NCI-H2107 treated with DMSO at 0.1 percent for 48 hours (cell line): Measurements from ENCODE around the gene ADAMTSL3.
"Not testable (repeated sequence)": the region's sequence is repeated elsewhere in the genome, so short reads cannot be mapped to it uniquely, and the experiment has no call there.

Source experiments
- DNase-seq: peaks from one replicate; lab custom pipeline; 2025; ENCODE audit not compliant: unreplicated experiment; lab: John Stamatoyannopoulos, UW

The ADAMTSL3 gene

DNA sequence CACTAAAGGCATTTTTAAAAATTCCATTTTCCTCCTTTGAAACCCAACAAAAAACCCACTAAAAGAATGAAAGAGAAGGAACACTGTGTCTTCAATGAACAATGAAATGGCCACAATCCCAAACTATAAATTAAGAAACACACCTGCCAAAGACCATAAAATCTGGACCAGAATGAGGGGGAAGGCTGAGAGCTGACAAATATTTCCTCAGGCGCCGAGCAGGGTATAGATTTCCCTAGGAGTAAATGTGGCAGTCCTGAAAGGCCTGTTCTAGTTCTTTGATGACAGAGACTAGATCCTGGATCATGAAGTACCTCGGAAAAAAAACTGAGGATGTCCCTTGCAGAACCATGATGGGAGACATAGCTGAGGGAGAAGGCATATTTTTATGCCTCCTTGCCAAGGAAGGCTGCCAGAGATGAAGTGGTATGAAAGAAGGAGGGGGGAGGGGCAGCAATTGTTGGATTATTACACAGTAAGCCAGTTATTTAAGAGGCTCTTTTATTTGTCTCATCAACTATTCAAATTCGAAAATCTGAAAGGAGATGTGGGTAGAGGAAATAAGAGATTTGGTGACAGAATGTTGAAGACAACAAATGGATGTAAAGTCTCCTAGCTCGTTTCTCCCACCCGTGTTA is 306.4 kb downstream of the ADAMTSL3 start:
- DNase-seq, result no peak

DNA sequence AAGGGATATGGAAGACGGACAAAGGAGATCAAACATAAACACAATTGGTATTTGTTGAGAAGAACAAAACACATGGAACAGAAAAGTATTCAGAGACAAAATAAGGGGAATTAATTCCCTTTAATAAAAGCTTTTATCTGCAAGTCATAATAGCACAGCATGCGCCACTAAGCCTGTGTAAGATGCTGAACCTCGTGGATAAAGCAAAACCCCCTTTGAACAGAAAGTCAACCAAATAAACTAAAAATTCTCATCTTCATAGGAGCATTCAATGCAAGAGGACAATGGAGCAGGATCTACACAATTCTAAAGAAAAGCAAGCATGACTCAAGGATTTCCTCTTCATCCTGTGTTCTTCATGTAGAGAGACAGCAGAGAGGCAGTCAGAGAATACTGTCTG is 307.4 kb downstream of the ADAMTSL3 start:
- no peak for DNase-seq

DNA sequence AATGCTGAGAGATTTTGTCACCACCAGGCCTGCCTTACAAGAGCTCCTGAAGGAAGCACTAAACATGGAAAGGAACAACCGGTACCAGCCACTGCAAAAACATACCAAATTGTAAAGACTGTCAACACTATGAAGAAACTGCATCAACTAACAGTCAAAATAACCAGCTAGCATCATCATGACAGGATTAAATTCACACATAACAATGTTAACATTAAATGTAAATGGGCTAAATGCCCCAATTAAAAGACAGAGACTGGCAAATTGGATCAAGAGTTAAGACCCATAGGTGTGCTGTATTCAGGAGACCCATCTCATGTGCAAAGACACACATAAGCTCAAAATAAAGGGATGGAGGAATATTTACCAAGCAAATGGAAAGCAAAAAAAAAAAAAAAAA is 311.0 kb downstream of the ADAMTSL3 start:
- DNase-seq, result not testable (repeated sequence)

DNA sequence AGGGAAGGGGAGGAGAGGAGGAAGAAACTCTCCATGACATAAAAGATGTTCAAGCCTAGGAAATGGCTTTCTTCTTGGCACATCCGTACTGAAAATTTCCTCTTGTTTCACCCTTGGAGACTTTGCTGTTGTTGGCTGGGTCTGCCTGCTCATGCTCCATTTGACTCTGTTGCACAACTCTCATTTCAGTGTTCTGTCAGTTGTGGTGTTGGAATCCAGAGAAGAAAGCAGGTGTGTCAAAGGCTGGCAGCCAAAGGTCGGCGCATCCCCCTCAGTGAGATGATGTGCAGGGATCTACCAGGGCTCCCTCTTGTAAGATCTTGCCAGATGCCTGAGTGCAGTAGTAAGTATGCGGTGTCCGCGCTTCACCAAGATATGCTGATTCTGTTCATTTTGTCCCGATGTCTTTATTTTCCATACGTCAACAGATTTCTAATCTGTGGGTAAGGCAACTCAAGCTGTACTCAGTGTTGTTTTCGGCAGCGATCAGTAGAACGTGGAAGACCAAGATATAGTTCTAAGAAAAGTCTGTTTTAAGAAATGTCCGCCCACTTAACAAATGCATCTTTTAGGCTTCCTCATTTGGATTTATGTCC is 316.5 kb downstream of the ADAMTSL3 start:
- no peak for DNase-seq

DNA sequence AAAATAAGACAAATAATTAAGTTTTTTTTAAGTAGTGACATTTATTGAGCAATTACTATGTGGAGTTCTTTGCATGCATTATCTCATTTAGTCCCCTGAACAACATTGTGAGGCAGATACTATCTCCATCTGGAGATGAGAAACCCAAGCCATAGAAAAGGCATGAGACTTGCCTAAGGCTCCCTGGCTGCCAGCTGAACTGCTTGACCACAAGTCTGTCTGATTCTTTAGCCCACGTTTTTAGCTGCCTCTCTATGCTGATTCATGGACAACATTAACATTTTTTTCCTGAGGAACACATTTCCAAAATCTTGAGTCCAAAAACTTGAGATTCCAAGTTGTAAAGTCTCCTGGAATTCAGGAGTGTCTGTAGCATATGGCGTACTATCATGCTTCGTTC is 318.1 kb downstream of the ADAMTSL3 start:
- no peak for DNase-seq

DNA sequence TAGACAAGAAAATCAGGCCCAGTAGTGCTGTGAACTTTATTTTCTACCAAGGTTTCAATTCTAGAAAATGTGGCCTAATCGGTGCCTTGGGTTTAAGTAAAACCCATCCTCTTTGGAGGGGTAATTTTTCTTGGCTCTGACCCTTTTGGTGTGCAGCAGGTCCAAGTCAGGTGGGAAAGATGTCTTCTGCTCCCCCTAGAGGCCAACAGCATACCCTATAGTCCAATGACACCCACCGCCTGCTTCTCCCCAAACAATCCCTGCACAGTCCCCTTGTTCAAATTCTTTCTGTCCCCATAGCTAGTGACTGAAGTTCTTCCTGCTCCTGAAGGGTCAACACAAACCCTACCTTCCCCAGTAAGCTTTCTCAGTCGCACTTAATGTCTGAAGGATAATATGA is 319.9 kb downstream of the ADAMTSL3 start:
- DNase-seq, result no peak

DNA sequence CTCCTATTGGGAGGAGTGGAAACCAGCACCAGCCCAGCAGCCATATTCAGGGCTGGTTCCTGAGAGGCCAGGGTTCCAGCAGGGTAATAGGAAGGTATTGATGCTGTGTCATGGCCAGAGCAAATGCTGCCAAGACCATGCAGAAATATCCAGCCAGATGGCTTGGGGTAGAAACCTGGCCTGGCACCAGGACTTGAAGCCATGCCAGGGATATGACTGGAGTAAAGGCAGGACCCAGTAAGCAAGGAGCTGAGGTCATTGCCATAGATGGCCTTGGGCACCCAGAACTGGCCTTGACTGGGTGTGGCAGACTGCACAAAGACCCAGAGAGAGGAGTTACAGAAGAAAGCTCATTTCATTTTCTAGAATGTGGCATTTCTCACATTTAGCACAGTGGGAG is 324.1 kb downstream of the ADAMTSL3 start:
- no peak for DNase-seq

DNA sequence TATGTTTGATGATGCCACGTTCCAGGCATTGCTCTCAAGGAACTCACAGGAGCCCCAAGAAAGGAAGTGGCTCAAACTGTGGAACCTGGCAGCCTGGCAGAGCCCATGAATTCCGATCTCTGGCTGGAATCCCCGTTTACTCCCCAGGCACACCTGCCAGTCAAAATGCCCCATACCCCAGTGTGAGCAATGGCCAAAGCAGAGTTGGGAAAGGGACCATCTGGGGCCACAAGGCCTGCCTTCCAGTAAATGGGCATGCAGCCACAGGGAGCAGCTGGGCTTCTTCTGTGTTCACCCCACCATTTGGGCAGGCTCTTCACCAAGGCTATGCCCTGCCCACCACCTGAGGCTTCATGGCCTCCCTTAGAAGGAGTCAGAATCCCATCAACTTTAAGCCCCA is 324.7 kb downstream of the ADAMTSL3 start:
- no peak for DNase-seq

DNA sequence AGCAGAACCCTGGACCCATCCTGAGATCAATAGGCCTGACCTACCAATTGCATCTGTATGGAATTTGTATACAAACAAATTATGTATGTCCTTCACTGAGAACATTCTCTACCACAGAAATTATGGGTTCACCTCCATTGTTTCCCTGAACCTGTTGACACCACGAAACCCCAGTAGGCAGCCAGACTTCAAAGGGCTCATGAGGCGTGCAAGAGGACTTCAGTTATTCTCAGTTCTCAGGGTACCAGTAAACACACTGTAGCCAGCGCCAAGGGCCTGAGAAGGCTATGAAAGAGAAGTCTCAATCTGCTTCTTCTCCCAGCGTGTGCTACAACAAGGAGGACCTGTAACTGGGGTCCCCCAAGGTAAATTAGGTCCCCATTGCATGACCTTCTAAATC is 326.7 kb downstream of the ADAMTSL3 start:
- no peak for DNase-seq

DNA sequence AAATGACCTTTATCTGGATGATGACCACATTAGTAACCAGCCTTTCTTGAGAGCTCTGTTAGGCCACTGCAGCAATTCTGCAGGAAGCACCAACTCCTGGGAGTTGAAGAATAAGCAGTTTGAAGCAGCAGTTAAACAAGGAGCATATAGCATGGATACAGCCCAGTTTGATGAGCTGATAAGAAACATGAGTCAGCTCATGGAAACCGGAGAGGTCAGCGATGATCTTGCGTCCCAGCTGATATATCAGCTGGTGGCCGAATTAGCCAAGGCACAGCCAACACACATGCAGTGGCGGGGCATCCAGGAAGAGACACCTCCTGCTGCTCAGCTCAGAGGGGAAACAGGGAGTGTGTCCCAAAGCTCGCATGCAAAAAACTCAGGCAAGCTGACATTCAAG is 328.8 kb downstream of the ADAMTSL3 start:
- no peak for DNase-seq

DNA sequence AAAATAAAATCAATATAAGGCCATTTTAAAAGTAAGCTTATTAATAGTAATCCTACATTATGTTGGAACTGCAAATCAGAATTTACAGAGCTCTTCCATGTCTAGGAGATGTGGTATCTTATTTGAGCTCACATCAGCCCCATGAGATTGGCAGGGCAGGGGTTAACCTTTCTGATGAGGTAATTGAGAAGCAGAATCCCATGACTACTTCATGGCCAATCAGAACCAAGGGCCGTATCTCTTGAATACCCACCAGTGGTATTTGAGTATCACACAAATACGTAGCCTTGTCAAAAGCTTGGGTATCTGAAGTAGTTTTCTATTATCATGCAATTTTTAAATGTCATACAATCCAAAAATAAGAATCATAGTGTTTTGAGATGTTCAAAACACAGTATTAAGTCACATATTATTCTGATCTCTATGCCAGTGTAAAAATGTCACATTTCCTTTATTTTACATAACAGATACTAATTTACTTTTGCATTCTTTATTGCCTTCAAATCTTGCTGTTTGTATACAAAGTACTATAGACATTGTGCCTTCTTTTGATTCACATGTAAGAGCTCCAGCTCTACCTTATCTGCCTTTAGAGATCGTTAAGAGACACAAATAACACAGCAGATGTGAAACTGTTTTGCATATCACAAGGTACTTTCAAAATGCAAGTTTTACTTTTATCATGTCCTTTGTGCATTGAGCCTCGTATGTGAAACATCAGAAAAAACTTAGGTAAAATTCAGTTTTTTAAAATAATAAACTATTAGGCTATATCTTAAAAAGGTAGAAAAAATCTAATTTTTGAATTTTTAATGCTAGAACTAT is 329.9 kb downstream of the ADAMTSL3 start:
- DNase-seq, result no peak

DNA sequence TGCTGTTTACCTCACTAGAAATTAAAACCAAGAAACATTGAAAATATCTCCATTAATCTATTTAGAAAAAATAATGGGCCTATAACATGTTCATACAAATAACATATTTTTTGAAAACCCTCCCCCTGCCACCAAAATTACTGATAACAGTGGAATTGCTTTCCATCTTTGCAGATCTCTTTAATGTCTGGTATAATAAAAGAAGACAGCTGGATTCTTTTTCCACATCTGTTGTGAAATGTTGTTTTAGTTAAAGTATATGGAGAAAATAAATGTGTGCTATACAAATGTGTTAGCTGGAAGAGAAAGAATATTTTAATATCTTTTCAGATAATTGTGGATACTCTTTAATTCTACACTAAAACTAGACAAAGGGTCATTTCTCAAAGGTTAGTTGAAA is 330.7 kb downstream of the ADAMTSL3 start:
- no peak for DNase-seq

DNA sequence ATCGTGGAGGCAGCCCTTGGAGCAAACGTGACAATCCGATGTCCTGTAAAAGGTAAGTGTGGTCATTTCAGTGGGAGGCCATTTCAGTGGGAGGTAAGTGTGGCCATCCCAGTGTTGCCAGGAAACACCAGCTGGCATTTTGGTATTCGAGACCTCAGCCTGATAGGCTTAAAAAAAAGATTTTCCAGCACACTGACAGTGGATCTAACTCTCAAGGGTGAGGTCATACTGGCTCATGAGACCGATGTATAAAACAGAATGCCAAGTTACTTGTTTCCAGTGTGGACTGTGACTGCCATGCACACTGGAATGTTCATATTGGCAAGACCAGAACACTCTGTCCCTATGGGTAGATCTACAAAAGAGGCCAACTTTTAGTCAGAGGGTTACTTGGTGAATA is 337.2 kb downstream of the ADAMTSL3 start:
- no peak for DNase-seq

DNA sequence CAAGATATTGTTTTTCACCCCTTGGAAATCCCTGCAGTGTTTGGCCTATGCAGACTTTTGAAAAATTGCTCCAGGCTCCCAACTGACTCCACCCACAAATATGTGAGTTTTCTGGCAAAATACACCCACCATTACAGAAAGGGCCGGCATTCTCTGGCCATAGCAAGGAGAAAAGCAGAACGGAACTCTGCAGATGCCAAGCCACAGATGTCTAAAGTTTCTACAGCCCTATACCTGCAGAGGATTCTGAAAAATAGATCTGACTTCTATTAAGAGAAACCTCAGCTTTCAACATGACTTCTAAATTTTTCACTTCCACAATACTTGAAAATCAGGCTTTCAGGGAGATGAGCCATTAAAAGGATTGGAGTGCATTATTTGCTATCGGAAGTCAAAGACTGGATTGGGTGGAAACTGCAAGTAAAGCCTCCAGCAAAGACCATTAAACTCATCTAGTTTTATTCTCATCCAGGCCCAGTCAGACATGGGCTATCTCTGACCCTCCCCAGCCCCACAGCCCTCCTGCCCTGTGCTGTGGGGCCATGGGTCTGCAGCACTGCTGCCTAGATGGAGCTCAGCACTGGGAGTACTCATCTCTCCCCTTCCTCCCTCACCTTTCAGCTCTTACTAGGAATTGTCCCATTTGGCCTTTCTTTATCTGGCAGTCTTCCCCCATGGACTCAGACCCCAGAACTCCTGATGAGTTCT is 338.6 kb downstream of the ADAMTSL3 start:
- no peak for DNase-seq

DNA sequence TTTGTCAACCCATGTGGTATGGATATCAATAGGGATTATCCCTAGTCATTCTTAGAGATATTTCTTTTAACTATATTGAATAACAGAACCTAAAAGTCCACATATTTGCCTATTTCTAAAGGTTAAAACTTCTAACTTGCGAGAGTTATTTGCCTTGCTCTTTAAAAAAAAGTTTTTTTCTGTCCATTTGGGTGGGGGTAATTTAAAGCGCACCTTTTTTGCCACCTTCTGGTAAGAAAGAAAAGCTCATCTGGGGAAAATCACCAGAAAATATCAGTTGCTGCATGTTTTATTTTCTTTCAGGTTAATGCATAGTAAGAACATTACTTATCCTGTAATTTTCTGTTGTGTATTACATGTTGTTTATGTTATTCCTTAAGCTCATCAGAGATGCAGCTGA is 339.7 kb downstream of the ADAMTSL3 start:
- DNase-seq, result no peak

DNA sequence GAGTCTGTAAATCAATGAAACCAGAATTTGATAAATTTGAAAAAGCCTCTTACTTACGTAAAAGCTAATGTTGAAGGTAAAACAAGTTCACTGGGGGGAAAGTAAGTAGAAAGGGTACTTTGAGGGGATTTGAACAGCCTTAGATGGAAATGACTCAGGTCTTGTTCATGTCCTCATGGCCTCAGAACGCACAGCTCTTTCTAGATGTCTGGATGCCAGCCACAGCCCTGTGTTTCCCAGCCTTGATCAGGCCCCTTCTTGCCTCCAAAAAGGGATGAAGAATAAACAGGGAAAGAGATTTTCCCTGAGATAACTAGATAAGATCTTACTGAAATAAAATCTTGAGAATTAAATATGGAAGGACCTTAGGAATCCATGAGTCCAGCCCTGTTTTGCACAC is 344.6 kb downstream of the ADAMTSL3 start:
- no peak for DNase-seq

DNA sequence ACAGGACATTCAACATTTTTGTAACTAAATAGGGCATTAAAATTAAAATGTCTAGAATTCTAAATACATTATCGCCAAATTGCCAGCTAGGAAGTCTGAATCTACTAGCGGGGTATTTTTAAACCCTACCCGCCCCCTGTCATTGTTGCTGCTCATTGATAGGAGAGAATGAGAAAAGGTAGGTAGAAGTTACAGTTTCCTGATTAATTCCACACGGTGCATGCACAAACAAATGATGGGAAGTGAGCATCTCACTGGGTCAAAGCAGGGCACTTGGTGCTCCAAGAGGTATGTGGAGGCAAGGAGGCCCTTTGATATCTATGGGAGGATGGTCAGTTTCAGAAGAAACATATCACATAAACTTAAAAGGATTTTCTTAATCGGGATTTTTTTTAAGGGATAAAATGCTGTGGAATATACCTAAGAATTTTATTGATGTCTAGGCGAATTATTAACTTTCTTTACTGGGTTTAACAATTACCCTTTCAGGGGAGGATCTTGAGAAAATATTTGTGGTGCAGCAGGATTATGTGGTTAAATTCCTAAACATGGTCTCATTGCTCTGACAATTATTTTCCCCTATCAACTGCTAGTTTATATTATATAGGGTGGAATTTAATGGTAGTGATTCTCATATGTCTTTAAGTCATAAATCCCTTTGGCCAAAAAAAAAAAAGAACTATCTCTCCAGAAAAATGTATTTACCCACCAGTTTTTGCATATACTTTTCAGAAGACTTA is 345.6 kb downstream of the ADAMTSL3 start:
- no peak for DNase-seq

DNA sequence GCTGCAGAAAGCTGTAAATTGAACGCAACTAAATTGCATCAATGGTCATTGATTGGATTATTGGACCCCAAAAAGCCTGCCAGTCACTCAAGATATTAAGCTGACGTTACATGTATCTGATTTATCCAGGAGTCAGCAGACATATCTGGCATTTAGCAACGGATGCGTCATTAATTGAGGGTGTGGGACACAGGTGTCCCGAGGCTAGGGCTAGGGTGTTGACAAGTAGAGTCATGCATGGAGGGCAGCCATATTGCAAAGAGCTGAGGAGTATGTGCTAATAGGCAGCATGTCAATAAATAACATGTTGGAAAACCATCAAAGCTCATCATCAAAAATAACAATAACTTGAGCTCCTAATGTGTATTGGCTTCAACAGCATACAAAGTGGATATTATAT is 347.1 kb downstream of the ADAMTSL3 start:
- DNase-seq, result no peak

DNA sequence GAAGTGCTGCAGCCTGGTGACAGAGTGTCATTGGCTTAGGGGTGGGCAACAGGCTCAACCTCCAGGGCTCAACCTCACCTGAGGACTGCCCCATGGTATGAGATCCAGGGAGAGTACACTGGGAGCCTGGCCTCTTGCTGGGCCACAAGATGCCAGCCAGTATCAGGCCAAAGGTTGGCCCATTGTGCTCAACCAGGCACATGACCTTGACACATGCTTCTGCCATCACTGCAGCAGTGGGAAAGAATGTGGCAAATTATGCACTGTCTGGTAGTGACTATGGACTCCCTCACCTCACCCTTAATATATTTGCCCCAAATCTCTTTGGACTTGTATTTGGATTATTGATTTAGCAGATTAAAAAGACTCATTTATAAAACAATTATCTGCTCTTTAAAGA is 347.7 kb downstream of the ADAMTSL3 start:
- no peak for DNase-seq

DNA sequence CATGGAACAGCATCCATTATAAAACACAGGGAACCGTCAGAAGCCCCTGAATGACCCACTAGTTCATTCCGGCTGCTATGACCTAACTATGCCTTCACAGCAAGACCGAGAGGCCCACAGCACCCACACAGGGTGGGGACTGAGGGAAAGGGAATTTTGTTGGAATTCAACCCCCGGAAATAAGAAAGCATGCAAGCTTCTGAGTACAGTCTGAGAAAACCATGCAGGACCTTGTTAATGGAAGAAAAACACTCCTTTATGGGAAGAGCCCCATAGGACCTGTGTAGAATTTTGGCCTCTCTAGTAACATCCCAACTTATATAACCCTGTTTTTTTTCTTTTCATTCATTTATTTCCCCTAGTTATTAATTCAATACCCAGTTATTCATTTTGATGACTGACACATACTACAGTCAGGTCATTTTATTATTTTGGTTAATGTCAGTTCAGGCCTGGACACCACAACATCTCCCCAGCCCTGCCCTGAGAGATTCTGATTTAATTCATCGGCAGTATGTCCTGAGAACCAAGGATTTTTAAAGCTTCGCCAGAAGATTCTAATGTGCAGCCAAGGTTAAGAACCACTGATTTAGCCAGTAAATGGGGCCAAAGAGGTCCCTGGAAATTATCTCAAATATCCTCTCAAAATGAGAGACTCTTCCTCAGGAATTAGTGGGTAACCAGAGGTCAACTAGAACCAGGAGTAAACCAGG is 350.0 kb downstream of the ADAMTSL3 start:
- no peak for DNase-seq
